Ascending aorta (tissue), 2 donors: ENCODE results near the gene SAP25. TPM values are rescaled to one million over a fixed set of nuclear protein-coding genes. Genes with fewer than 3 reads are reported as not detected.
A peak's percentile ranks its signal among the peaks of the same experiment; 100 is the strongest.
"Not testable (repeated sequence)": the region's sequence is repeated elsewhere in the genome, so short reads cannot be mapped to it uniquely, and the experiment has no call there.

Experiments used
- DNase-seq, 2 donors: peaks; one replicate each; pipeline ENCODE4 v3.0.0-alpha.2; 2019; ENCODE audit warnings: low spot score in 2 of 2
- H3K27ac ChIP-seq, 2 donors: fragments of 200-600 bp; sonication (generic); one replicate each; pipeline ENCODE4 v1.5.1; 2016 to 2017; ENCODE audit warnings: mild to moderate bottlenecking in 1 of 2
- H3K27me3 ChIP-seq: fragments of 200-600 bp; sonication (generic); one replicate; pipeline ENCODE4 v1.5.1; 2017
- H3K36me3 ChIP-seq, 2 donors: fragments of 200-600 bp; sonication (generic); one replicate each; pipeline ENCODE4 v1.5.1; 2016
- H3K4me1 ChIP-seq, 2 donors: fragments of 200-600 bp; sonication (generic); one replicate each; pipeline ENCODE4 v1.5.1; 2016 to 2017; ENCODE audit warnings: mild to moderate bottlenecking in 1 of 2
- H3K4me3 ChIP-seq, 2 donors: fragments of 200-600 bp; sonication (generic); one replicate each; pipeline ENCODE4 v1.5.1; 2016 to 2017; ENCODE audit warnings: mild to moderate bottlenecking in 1 of 2
- H3K9me3 ChIP-seq, 2 donors: fragments of 200-600 bp; sonication (generic); one replicate each; pipeline ENCODE4 v1.5.1; 2016
- CTCF ChIP-seq, 3 experiments: fragments of 200-600 bp in 2 of 3; fragments of 450-650 bp in 1 of 3; sonication (generic) in 2 of 3; IDR thresholded peaks; one replicate each; pipeline ENCODE4 v1.5.1; 2016 to 2019; ENCODE audit warnings: antibody characterized with exemption in 3 of 3, mild to moderate bottlenecking in 1 of 3, moderate library complexity in 1 of 3
- intact Hi-C: fragments of 100-400 bp; cut with DNase I; formaldehyde crosslinking; loops from one replicate; pipeline ENCODE4 v1.15.1; 2023
- total RNA-seq: library from RNA; depleted of rRNA; stranded (reverse); fragments of >200 nt; gene quantifications from one replicate; pipeline ENCODE4 v1.1.0, GENCODE V29; 2016

The SAP25 gene
- total RNA-seq, 1 donor from 2014 or later, result 11.8 TPM

GRCh38 chr7:100538654-100539435 is 34.9 kb downstream of the SAP25 start, which contains the start of gene AGFG2:
Gene AGFG2 (plus strand): TSS chr7:100539203. CDS start chr7:100539347, 144 bp downstream.
- H3K9me3 ChIP-seq, result no peaks in the 10 kb centered on the region
- TF ChIP-seq CTCF (IDR thresholded peaks at IDR 0.05), result no peak
- peaks cover 1 to 20% of the 10 kb centered on the region in 2 donors for H3K4me1 ChIP-seq
- intact Hi-C loops, result loop anchor here (1.0 to 2.0 kb wide), 4 partner anchors 20 to 74 kb away; partner anchors contain the start of genes FBXO24, LRCH4, MOSPD3 and TSC22D4
- peak within 1 kb of the TSS; percentile 97 to 98 for H3K4me3 ChIP-seq
- peak; percentile 100 for DNase-seq
- H3K27me3 ChIP-seq, result no peaks in the 10 kb centered on the region
- no peaks in the 10 kb centered on the region for H3K36me3 ChIP-seq
- peak within 1 kb of the TSS; percentile 71 to 79 for H3K27ac ChIP-seq

- H3K4me3 ChIP-seq, result peak overlapping the region; percentile 41 to 51
- no peaks in the 10 kb centered on the region for H3K27me3 ChIP-seq
- peak overlapping the region; percentile 55 to 76 for H3K27ac ChIP-seq
- no peaks in the 10 kb centered on the region for H3K9me3 ChIP-seq
- peaks cover 0 to 18% of the 10 kb centered on the region in 2 donors for H3K4me1 ChIP-seq
- no peak for TF ChIP-seq CTCF (IDR thresholded peaks at IDR 0.05)
- no peaks in the 10 kb centered on the region for H3K36me3 ChIP-seq
- intact Hi-C loops, result loop anchor here (2.0 kb wide), 3 partner anchors 20 to 74 kb away; partner anchors contain the start of genes MOSPD3 and TSC22D4
- no peak for DNase-seq
These were observed 35.4 kb downstream of the SAP25 start for GRCh38 chr7:100538348-100538653.

GRCh38 chr7:100536695-100537094 is 37.0 kb downstream of the SAP25 start:
- peaks cover 0 to 15% of the 10 kb centered on the region in 2 donors for H3K4me1 ChIP-seq
- H3K27ac ChIP-seq, H3K9me3 ChIP-seq, H3K27me3 ChIP-seq, intact Hi-C loops, H3K36me3 ChIP-seq, DNase-seq, H3K4me3 ChIP-seq: not testable (repeated sequence)

- DNase-seq, H3K4me3 ChIP-seq, H3K27ac ChIP-seq, H3K27me3 ChIP-seq, H3K36me3 ChIP-seq, intact Hi-C loops, H3K9me3 ChIP-seq: not testable (repeated sequence)
- H3K4me1 ChIP-seq, result peaks cover 0 to 15% of the 10 kb centered on the region in 2 donors
These were observed 37.7 kb downstream of the SAP25 start for GRCh38 chr7:100535982-100536381.

GRCh38 chr7:100532165-100533022 is 41.3 kb downstream of the SAP25 start:
- H3K9me3 ChIP-seq, result no peaks in the 10 kb centered on the region

GRCh38 chr7:100528108-100528866 is 45.4 kb downstream of the SAP25 start:
- H3K27ac ChIP-seq, H3K9me3 ChIP-seq, intact Hi-C loops, H3K4me1 ChIP-seq, H3K27me3 ChIP-seq, H3K4me3 ChIP-seq, DNase-seq, H3K36me3 ChIP-seq: not testable (repeated sequence)

More at GRCh38 chr7:100532165-100533022, 41.3 kb downstream of the SAP25 start:
- H3K4me3 ChIP-seq, result no peak overlapping the region
- no peaks in the 10 kb centered on the region for H3K4me1 ChIP-seq
- no peaks in the 10 kb centered on the region for H3K36me3 ChIP-seq
- H3K27me3 ChIP-seq, result no peaks in the 10 kb centered on the region
- no peak for DNase-seq
- no peak for TF ChIP-seq CTCF (IDR thresholded peaks at IDR 0.05)
- H3K27ac ChIP-seq, result no peak overlapping the region
- intact Hi-C loops, result no loop called here

- H3K36me3 ChIP-seq, intact Hi-C loops, DNase-seq, H3K4me1 ChIP-seq, H3K9me3 ChIP-seq, H3K27ac ChIP-seq, H3K27me3 ChIP-seq, H3K4me3 ChIP-seq: not testable (repeated sequence)
These were observed 50.5 kb downstream of the SAP25 start for GRCh38 chr7:100523192-100523591.
